Measurements from ENCODE around the gene MTCL3.
A peak's percentile ranks its signal among the peaks of the same experiment; 100 is the strongest.

The MTCL3 gene

GRCh38 chr6:127516662-127517273 lies 2.4 kb downstream of the MTCL3 start:
- no peak for DNase-seq (ENCODE audit: low spot score)
- intact Hi-C loops (cut with DNase I), result no loop called here

GRCh38 chr6:127515794-127516661 lies 3.1 kb downstream of the MTCL3 start:
- intact Hi-C loops (cut with DNase I), result no loop called here
- peak; percentile 83 for DNase-seq (ENCODE audit: low spot score)

GRCh38 chr6:127515234-127515793 lies 3.8 kb downstream of the MTCL3 start:
- DNase-seq (ENCODE audit: low spot score), result no peak
- intact Hi-C loops (cut with DNase I), result no loop called here

GRCh38 chr6:127514773-127515227 lies 4.3 kb downstream of the MTCL3 start:
- peak; percentile 78 for DNase-seq (ENCODE audit: low spot score)
- intact Hi-C loops (cut with DNase I), result no loop called here

GRCh38 chr6:127514179-127514772 lies 4.9 kb downstream of the MTCL3 start:
- DNase-seq (ENCODE audit: low spot score), result no peak
- intact Hi-C loops (cut with DNase I), result no loop called here

GRCh38 chr6:127513425-127513824 lies 5.7 kb downstream of the MTCL3 start:
- no peak for DNase-seq (ENCODE audit: low spot score)
- intact Hi-C loops (cut with DNase I), result no loop called here

GRCh38 chr6:127510876-127511275 lies 8.3 kb downstream of the MTCL3 start:
- DNase-seq (ENCODE audit: low spot score), result no peak
- intact Hi-C loops (cut with DNase I), result no loop called here

- no peak for DNase-seq (ENCODE audit: low spot score)
- intact Hi-C loops (cut with DNase I), result no loop called here
These were observed 12.2 kb downstream of the MTCL3 start for GRCh38 chr6:127506894-127507293.

GRCh38 chr6:127503022-127503421 lies 16.1 kb downstream of the MTCL3 start:
- no peak for DNase-seq (ENCODE audit: low spot score)
- intact Hi-C loops (cut with DNase I), result no loop called here

- intact Hi-C loops (cut with DNase I), result no loop called here
- DNase-seq (ENCODE audit: low spot score), result no peak
These were observed 21.7 kb downstream of the MTCL3 start for GRCh38 chr6:127497410-127497809.

- intact Hi-C loops (cut with DNase I), result no loop called here
- no peak for DNase-seq (ENCODE audit: low spot score)
These were observed 22.7 kb downstream of the MTCL3 start for GRCh38 chr6:127496471-127496870.

- DNase-seq (ENCODE audit: low spot score), result no peak
- intact Hi-C loops (cut with DNase I), result no loop called here
These were observed 24.8 kb downstream of the MTCL3 start for GRCh38 chr6:127494240-127494767.

- DNase-seq (ENCODE audit: low spot score), result no peak
- intact Hi-C loops (cut with DNase I), result no loop called here
These were observed 29.9 kb downstream of the MTCL3 start for GRCh38 chr6:127489248-127489647.

- intact Hi-C loops (cut with DNase I), result no loop called here
- DNase-seq (ENCODE audit: low spot score), result no peak
These were observed 32.2 kb downstream of the MTCL3 start for GRCh38 chr6:127486934-127487333.

- intact Hi-C loops (cut with DNase I), result no loop called here
- no peak for DNase-seq (ENCODE audit: low spot score)
These were observed 34.8 kb downstream of the MTCL3 start for GRCh38 chr6:127484212-127484863.

GRCh38 chr6:127483399-127484055 lies 35.6 kb downstream of the MTCL3 start:
- DNase-seq (ENCODE audit: low spot score), result no peak
- intact Hi-C loops (cut with DNase I), result no loop called here

GRCh38 chr6:127482325-127482724 lies 36.8 kb downstream of the MTCL3 start:
- DNase-seq (ENCODE audit: low spot score), result no peak
- intact Hi-C loops (cut with DNase I), result no loop called here

- intact Hi-C loops (cut with DNase I), result no loop called here
- DNase-seq (ENCODE audit: low spot score), result no peak
These were observed 37.5 kb downstream of the MTCL3 start for GRCh38 chr6:127481628-127482027.

- intact Hi-C loops (cut with DNase I), result no loop called here
- no peak for DNase-seq (ENCODE audit: low spot score)
These were observed 38.0 kb downstream of the MTCL3 start for GRCh38 chr6:127481111-127481510.

Measured in posterior vena cava (tissue), 2 donors.